ENCODE results near the gene KCNC3. TPM values are rescaled to one million over a fixed set of nuclear protein-coding genes. Genes with fewer than 3 reads are reported as not detected.

Gene KCNC3
- total RNA-seq, 1 donor from 2014 or later: not detected

GRCh38 chr19:50263176-50263575, 66.0 kb downstream of the KCNC3 start:
- H3K4me3 Mint-ChIP-seq (ENCODE audit: unreplicated experiment): no peak overlapping the region
- H4K20me1 ChIP-seq (ENCODE audit: insufficient read depth, low read length): no peaks in the 10 kb centered on the region
- H3K27me3 ChIP-seq (ENCODE audit: insufficient read depth, low read length): no peaks in the 10 kb centered on the region
- FAIRE-seq (no peak), DNase-seq (ENCODE audit: low read depth) (no peak)
- H3K27me3 Mint-ChIP-seq (ENCODE audit: low read depth, unreplicated experiment): no peaks in the 10 kb centered on the region
- H3K9me3 ChIP-seq (ENCODE audit: insufficient read depth, low read depth, low read length): no peaks in the 10 kb centered on the region
- no peak overlapping the region for H2AFZ ChIP-seq (ENCODE audit: low read depth, low read length)
- H3K4me2 ChIP-seq (ENCODE audit: low read length): no peak overlapping the region
- H3K27ac Mint-ChIP-seq (ENCODE audit: unreplicated experiment): no peak overlapping the region
- TF ChIP-seq EZH2 (IDR thresholded peaks at IDR 0.05; ENCODE audit: insufficient read depth, low read length) (no peak), CTCF (IDR thresholded peaks at IDR 0.05; ENCODE audit: insufficient read depth, low read depth, low read length) (no peak)
- H3K36me3 ChIP-seq (ENCODE audit: insufficient read depth, low read length): no peaks in the 10 kb centered on the region
- no peaks in the 10 kb centered on the region for H3K4me1 Mint-ChIP-seq (ENCODE audit: low read depth, unreplicated experiment)
- no peaks in the 10 kb centered on the region for H3K4me1 ChIP-seq (ENCODE audit: insufficient read depth, low read length)
- peaks cover 18% of the 10 kb centered on the region for H3K9me3 Mint-ChIP-seq (ENCODE audit: unreplicated experiment)
- no peak overlapping the region for H3K27ac ChIP-seq (ENCODE audit: low read depth, low read length)
- no peaks in the 10 kb centered on the region for H3K79me2 ChIP-seq (ENCODE audit: insufficient read depth, low read length)
- H3K4me3 ChIP-seq (ENCODE audit: insufficient read depth, low read depth, low read length): no peak overlapping the region
- no peaks in the 10 kb centered on the region for H3K36me3 Mint-ChIP-seq (ENCODE audit: low read depth, unreplicated experiment)
- H3K9ac ChIP-seq (ENCODE audit: low read length): no peak overlapping the region

Other genes starting within 250 kb of the KCNC3 start
- gene IZUMO2, start 166.1 kb downstream of the KCNC3 start, total RNA-seq: not detected in 2 replicates
- not detected in 2 replicates for gene MYH14, start 125.8 kb downstream of the KCNC3 start, total RNA-seq
- gene NAPSA, start 36.3 kb upstream of the KCNC3 start, total RNA-seq: not detected in 2 replicates
- 33.4 and 34.8 TPM in 2 replicates for gene NR1H2, start 47.1 kb upstream of the KCNC3 start, total RNA-seq
- gene POLD1, start 55.0 kb upstream of the KCNC3 start, total RNA-seq: 18.9 and 19.9 TPM in 2 replicates
- gene SPIB, start 89.6 kb upstream of the KCNC3 start, total RNA-seq: 0.14 TPM in 1 of 2 replicates, not detected in the other
- gene MYBPC2, start 103.5 kb upstream of the KCNC3 start, total RNA-seq: not detected in 2 replicates
- not detected in 2 replicates for gene EMC10, start 147.1 kb upstream of the KCNC3 start, total RNA-seq
- not detected in 2 replicates for gene GARIN5A, start 147.5 kb upstream of the KCNC3 start, total RNA-seq
- gene JOSD2, start 181.8 kb upstream of the KCNC3 start, total RNA-seq: not detected in 2 replicates
- gene ASPDH, start 184.5 kb upstream of the KCNC3 start, total RNA-seq: not detected in 2 replicates
- gene LRRC4B, start 239.1 kb upstream of the KCNC3 start, total RNA-seq: not detected in 2 replicates